NCI-H2196 (cell line): ENCODE measurements around the gene C2CD4B.

Source experiments
- DNase-seq: peaks from one replicate; lab custom pipeline; 2025; ENCODE audit not compliant: unreplicated experiment; lab: John Stamatoyannopoulos, UW

C2CD4B gene

GRCh38 chr15:62149729-62150128 lies 15.4 kb downstream of the C2CD4B start:
- DNase-seq: no peak

- DNase-seq: no peak
Measured at GRCh38 chr15:62147551-62147950, 17.5 kb downstream of the C2CD4B start.

GRCh38 chr15:62147149-62147548 lies 17.9 kb downstream of the C2CD4B start:
- no peak for DNase-seq

DNA sequence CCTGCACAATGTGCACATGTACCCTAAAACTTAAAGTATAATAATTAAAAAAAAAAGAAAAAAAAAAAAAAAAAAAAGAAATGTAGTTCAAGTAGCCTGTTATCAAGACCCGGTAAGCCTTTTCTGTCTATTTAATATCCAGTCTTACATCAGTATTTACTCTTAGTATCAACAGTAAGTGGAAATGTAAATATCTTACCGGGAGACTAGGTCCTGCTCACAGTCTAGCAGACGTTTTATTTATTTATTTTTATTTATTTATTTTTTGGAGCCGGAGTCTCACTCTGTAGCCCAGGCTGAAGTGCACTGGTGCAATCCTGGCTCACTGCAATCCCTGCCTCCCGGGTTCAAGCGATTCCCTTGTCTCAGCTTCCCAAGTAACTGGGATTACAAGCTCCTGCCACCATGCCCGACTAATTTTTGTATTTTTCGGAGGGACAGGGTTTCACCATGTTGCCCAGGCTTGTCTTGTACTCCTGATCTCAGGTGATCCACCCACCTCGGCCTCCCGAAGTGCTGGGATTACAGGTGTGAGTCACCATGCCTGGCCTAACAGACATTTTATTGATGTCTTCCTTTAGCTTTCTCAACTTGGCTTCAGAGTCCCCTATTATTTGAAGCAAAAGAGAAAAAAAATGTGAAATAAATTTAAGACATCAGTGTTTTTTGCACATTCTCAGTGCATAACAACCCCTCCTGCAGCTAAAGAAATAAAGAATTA lies 19.9 kb downstream of the C2CD4B start:
- DNase-seq: no peak

- no peak for DNase-seq
Measured at GRCh38 chr15:62142736-62143135, 22.3 kb downstream of the C2CD4B start.

DNA sequence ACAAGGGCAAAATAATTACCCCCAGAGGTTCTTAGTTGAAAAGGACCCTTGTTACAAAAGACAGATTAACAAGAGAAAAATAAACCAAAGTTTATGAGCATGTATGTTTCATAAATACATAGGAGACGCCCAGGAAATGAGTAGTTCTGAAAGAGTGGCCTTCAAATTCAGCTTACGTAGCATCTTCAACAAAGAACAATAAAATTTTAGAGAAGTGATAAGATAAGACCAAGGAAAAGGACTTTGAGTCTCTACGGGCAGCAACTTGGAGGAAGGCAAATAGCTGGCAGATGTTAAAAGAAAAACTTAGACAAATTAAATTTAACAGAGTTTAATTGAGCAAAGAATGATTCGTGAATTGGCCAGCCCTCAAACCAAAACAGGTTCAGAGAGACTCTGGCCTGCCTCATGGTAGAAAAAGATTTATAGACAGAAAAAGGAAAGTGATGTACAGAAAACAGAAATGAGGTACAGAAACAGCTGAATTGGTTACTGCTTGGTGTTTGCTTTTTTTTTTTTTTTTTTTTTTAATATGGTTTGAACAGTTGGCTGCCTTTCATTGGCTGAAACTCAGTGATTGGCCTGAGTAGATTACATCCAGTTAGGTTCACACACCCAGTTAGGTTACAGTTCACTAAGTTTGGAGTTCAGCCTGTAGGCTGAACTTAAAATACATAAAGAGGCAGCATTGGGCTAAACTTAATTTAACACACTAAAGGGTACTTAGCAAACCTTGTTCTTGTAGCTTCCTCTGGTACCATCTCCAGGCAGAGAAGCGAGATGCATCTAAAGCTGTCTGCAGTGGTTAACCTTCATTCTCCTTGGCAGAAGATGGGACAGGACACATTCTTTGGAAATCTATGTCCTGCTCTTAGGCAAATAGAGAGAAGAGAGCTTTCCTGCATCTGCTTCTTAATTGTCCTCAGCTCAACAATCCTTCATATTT lies 23.2 kb downstream of the C2CD4B start:
- DNase-seq: no peak

GRCh38 chr15:62141200-62141599 lies 23.9 kb downstream of the C2CD4B start:
- no peak for DNase-seq

DNA sequence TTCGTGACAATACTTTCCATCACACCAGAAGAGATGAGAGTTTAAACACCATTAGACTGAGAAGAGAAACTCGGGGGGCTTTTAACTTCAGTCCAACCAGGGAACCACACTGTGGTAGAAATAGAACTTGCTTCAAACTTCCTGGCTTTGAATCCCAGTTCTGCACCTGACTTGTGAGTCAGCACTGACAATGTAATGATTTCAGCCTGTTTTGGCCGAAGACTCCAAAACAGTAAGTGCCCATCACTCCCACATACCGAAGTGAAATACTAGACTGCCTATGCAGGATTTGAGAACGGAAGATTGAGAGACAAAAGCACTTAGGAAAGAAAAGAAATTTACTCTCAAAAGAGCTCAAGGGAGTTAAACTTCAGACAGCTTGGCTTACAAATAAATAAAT lies 27.0 kb downstream of the C2CD4B start:
- DNase-seq: no peak

DNA sequence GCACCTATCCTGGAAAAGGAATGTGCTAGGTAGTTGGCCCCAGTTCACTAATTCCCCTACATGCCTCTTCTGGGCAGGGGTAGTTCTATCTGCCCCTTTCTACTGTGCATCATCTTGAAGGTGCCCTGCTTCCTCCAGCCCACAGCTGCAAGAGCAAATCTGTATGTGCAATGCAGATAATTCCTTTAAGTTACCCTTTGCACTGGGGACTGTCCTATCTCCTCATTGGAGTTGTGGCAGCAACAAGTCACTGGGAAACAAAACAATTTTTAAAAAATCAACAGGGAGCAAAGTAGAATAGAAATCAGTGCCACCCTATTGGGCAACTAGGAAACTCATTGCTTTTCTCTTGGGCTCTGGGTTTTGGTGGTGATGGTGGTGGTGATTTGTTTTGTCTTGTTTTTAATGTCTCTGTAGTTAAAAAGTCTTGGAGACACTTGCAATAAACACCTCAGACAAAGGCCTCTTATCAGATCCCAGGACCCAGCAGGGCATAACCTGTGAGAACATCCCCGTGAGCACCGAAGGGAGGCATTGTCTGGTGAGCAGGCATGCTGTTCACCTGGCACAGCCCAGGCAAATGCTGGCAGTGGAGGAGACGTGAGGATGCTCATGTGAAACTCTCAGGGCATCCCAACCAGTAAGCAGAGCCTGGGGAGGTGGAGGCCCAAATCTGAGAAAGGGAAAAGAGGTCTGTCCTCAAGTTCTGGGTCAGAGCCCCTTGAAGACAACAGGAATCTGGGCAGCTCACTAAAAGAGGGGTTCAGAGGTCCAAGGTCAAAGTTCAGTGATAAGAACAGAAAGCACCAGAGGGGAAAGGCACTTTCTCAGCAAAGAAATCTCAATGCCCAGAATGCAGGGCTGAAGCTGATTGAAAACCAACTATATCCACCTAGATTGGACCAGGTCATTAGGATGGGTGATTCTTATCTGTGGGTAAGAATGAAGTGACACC lies 27.9 kb downstream of the C2CD4B start:
- DNase-seq: no peak

GRCh38 chr15:62135532-62136134 lies 29.5 kb downstream of the C2CD4B start:
- DNase-seq: peak; percentile 45

DNA sequence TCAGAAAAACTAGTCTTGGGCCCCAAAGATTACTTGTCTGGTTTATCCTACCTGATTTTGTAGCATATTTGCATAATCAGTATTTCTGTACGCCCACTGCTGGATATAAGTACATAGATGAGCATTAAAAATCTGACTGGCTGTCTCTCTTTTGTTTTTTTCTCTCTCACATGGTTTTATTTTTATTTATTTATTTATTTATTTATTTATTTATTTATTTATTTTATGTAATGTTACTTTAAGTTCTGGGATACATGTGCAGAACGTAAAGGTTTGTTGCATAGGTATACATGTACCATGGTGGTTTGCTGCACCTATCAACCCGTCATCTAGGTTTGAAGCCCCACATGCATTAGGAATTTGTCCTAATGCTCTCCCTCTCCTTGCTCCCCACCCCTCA lies 31.9 kb downstream of the C2CD4B start:
- no peak for DNase-seq

DNA sequence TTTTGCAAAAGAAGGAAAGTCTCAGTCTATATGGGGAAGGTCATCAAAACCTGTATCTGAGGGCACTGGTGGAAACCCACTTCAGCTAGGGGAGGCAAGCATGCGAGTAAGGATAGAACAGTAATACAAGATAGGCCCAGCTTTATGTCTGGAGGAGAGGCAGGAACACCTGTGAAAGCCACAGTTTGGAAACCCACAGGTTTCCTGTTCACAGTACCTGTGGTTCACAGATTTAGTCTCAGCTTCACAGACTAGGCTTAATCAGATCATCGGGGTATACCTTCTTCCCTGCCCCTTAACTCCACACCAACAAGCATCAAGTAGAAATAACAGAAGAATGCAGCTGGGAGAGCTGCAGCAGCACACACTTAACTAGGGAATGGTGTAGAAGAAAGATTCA lies 36.2 kb downstream of the C2CD4B start:
- no peak for DNase-seq

DNA sequence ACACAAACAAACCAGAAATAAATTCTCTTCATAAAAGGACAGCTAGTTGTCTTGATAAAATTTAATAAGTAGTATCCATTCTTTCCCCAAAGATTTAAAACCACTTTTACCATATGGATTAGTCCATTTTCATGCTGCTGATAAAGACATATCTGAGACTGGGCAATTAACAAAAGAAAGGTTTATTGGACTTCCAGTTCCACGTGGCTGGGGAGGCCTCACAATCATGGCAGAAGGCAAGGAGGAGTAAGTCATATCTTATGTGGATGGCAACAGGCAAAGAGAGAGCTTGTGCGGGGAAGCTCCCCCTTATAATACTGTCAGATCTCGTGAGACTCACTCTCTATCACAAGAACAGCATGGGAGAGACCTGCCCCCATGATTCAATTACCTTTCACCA lies 38.7 kb downstream of the C2CD4B start:
- DNase-seq: no peak

DNA sequence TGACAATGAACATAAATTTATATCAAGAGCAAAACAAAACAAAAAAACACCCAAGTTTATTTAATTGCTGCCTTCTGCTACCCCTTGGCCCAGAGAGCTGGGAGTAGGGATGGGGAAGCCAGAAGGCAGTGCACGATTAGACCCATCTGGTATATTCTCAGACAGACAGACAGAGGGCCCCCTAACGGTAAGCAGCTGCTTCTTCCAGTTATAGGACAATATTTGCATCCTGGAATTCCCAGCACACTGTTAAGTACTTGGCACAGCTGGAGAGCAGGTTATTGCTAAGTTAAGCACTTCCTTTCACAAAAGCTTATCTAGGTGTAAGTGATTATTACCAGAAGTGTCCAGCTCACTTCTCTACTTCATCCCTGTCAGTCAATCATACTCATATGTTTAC lies 39.3 kb downstream of the C2CD4B start:
- DNase-seq: peak; percentile 29

- no peak for DNase-seq
Measured at GRCh38 chr15:62124973-62125303, 40.1 kb downstream of the C2CD4B start.

- peak; percentile 30 for DNase-seq
Measured at GRCh38 chr15:62124176-62124972, 40.7 kb downstream of the C2CD4B start.

- DNase-seq: no peak
Measured at GRCh38 chr15:62122249-62122648, 42.8 kb downstream of the C2CD4B start.

DNA sequence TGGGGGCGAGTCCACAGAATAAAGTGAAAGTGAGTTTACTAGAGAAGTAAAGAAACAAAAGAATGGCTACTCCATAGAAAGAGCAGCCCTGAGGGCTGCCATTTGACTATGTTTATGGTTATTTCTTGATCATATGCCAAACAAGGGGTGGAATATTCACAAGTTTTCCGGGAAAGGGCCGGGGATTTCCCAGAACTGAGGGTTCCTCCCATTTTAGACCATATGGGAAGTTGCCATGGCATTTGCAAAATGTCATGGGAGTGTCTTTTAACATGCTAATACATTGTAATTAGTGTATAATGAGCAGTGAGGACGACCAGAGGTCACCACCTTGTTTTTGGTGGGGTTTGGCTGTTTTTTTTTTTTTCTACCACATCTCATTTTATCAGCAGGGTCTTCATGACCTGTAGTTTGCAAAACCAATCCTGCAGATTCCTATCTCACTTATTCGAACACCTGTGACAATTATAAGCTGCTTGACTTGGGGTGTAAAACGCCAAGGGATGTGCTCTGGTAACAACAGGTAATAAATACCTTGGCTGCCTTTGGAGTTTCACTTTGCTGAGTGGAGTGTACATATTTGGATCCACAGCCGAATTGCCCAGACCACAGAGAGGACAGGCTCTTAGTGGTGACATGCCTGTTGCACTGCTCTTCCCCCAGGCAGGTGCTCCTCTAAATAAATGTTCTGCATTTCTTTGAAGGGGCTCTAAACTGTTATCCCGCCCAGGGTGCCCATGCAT lies 43.6 kb downstream of the C2CD4B start:
- no peak for DNase-seq

GRCh38 chr15:62120776-62121175 lies 44.3 kb downstream of the C2CD4B start:
- DNase-seq: no peak
